ENCODE data around the gene SNX14. TPM values are rescaled to one million over a fixed set of nuclear protein-coding genes. Genes with fewer than 3 reads are reported as not detected.
"Not testable (repeated sequence)": the region's sequence is repeated elsewhere in the genome, so short reads cannot be mapped to it uniquely, and the experiment has no call there.

The SNX14 gene
- total and polyA plus RNA-seq, 4 donors = 118 to 235 (median 125) TPM

GRCh38 chr6:85568411-85568810, 25.2 kb downstream of the SNX14 start:
- Histone ChIP-seq H3K27me3 (ENCODE audit: control insufficient read depth, insufficient read depth, low read length) (no peaks in the 10 kb centered on the region), H3K36me3 (ENCODE audit: control insufficient read depth, insufficient read depth, low read length) (peaks cover 11% of the 10 kb centered on the region)
- no CpG with 5 or more reads among the region's 6 CpGs for WGBS (ENCODE audit: insufficient coverage)

GRCh38 chr6:85565736-85566135, 27.9 kb downstream of the SNX14 start:
- no CpG with 5 or more reads among the region's 1 CpG for WGBS (ENCODE audit: insufficient coverage)
- Histone ChIP-seq H3K4me3 (ENCODE audit: low read depth, low read length) (no peak overlapping the region), H3K9me3 (ENCODE audit: control insufficient read depth, insufficient read depth, low read length) (no peaks in the 10 kb centered on the region), H3K36me3 (ENCODE audit: control insufficient read depth, insufficient read depth, low read length) (peaks cover 12% of the 10 kb centered on the region), H3K27me3 (ENCODE audit: control insufficient read depth, insufficient read depth, low read length) (no peaks in the 10 kb centered on the region), H3K27ac (ENCODE audit: low read depth, low read length) (no peak overlapping the region), H3K4me1 (ENCODE audit: control insufficient read depth, insufficient read depth, low read length) (no peaks in the 10 kb centered on the region)
- no peak for DNase-seq (ENCODE audit: low read depth in 4 of 6, low spot score in 6 of 6)

More at GRCh38 chr6:85568411-85568810, 25.2 kb downstream of the SNX14 start:
- Histone ChIP-seq H3K9me3 (ENCODE audit: control insufficient read depth, insufficient read depth, low read length) (no peaks in the 10 kb centered on the region), H3K4me1 (ENCODE audit: control insufficient read depth, insufficient read depth, low read length) (no peaks in the 10 kb centered on the region), H3K4me3 (ENCODE audit: low read depth, low read length) (no peak overlapping the region), H3K27ac (ENCODE audit: low read depth, low read length) (no peak overlapping the region)
- DNase-seq (ENCODE audit: low read depth in 4 of 6, low spot score in 6 of 6) = no peak

GRCh38 chr6:85564223-85564622, 29.4 kb downstream of the SNX14 start:
- not testable (repeated sequence) for H3K4me1 ChIP-seq (ENCODE audit: control insufficient read depth, insufficient read depth, low read length); H3K27ac ChIP-seq (ENCODE audit: low read depth, low read length); DNase-seq (ENCODE audit: low read depth in 4 of 6, low spot score in 6 of 6); H3K4me3 ChIP-seq (ENCODE audit: low read depth, low read length); H3K9me3 ChIP-seq (ENCODE audit: control insufficient read depth, insufficient read depth, low read length); H3K27me3 ChIP-seq (ENCODE audit: control insufficient read depth, insufficient read depth, low read length)
- no CpG with 5 or more reads among the region's 2 CpGs for WGBS (ENCODE audit: insufficient coverage)
- H3K36me3 ChIP-seq (ENCODE audit: control insufficient read depth, insufficient read depth, low read length) = peaks cover 15% of the 10 kb centered on the region

GRCh38 chr6:85561750-85562357, 31.8 kb downstream of the SNX14 start:
- Histone ChIP-seq H3K27ac (ENCODE audit: low read depth, low read length) (no peak overlapping the region), H3K9me3 (ENCODE audit: control insufficient read depth, insufficient read depth, low read length) (no peaks in the 10 kb centered on the region), H3K27me3 (ENCODE audit: control insufficient read depth, insufficient read depth, low read length) (no peaks in the 10 kb centered on the region), H3K4me1 (ENCODE audit: control insufficient read depth, insufficient read depth, low read length) (no peaks in the 10 kb centered on the region), H3K4me3 (ENCODE audit: low read depth, low read length) (no peak overlapping the region), H3K36me3 (ENCODE audit: control insufficient read depth, insufficient read depth, low read length) (peaks cover 11% of the 10 kb centered on the region)
- DNase-seq (ENCODE audit: low read depth in 4 of 6, low spot score in 6 of 6) = no peak
- whole genome bisulfite sequencing (ENCODE audit: insufficient coverage) = no CpG with 5 or more reads among the region's 3 CpGs

GRCh38 chr6:85556992-85557668, 36.5 kb downstream of the SNX14 start:
- WGBS (ENCODE audit: insufficient coverage) = no CpG with 5 or more reads among the region's 3 CpGs
- no peaks in the 10 kb centered on the region for H3K27me3 ChIP-seq (ENCODE audit: control insufficient read depth, insufficient read depth, low read length)
- no peaks in the 10 kb centered on the region for H3K9me3 ChIP-seq (ENCODE audit: control insufficient read depth, insufficient read depth, low read length)
- no peak for DNase-seq (ENCODE audit: low read depth in 4 of 6, low spot score in 6 of 6)
- H3K4me1 ChIP-seq (ENCODE audit: control insufficient read depth, insufficient read depth, low read length) = no peaks in the 10 kb centered on the region
- H3K4me3 ChIP-seq (ENCODE audit: low read depth, low read length) = no peak overlapping the region
- no peak overlapping the region for H3K27ac ChIP-seq (ENCODE audit: low read depth, low read length)
- H3K36me3 ChIP-seq (ENCODE audit: control insufficient read depth, insufficient read depth, low read length) = peaks cover 10% of the 10 kb centered on the region

- H3K36me3 ChIP-seq (ENCODE audit: control insufficient read depth, insufficient read depth, low read length) = peaks cover 8% of the 10 kb centered on the region
- H3K4me1 ChIP-seq (ENCODE audit: control insufficient read depth, insufficient read depth, low read length) = no peaks in the 10 kb centered on the region
- H3K9me3 ChIP-seq (ENCODE audit: control insufficient read depth, insufficient read depth, low read length) = no peaks in the 10 kb centered on the region
- no peak for DNase-seq (ENCODE audit: low read depth in 4 of 6, low spot score in 6 of 6)
- no peak overlapping the region for H3K4me3 ChIP-seq (ENCODE audit: low read depth, low read length)
- no peak overlapping the region for H3K27ac ChIP-seq (ENCODE audit: low read depth, low read length)
- WGBS (ENCODE audit: insufficient coverage) = 80% methylated on average over 3 of the region's 3 CpGs
- H3K27me3 ChIP-seq (ENCODE audit: control insufficient read depth, insufficient read depth, low read length) = no peaks in the 10 kb centered on the region
Observed at GRCh38 chr6:85552652-85553051, 41.0 kb downstream of the SNX14 start.

GRCh38 chr6:85551264-85551663, 42.4 kb downstream of the SNX14 start:
- Histone ChIP-seq H3K36me3 (ENCODE audit: control insufficient read depth, insufficient read depth, low read length) (peaks cover 12% of the 10 kb centered on the region), H3K27me3 (ENCODE audit: control insufficient read depth, insufficient read depth, low read length) (no peaks in the 10 kb centered on the region), H3K27ac (ENCODE audit: low read depth, low read length) (no peak overlapping the region), H3K4me1 (ENCODE audit: control insufficient read depth, insufficient read depth, low read length) (no peaks in the 10 kb centered on the region), H3K4me3 (ENCODE audit: low read depth, low read length) (no peak overlapping the region), H3K9me3 (ENCODE audit: control insufficient read depth, insufficient read depth, low read length) (no peaks in the 10 kb centered on the region)
- DNase-seq (ENCODE audit: low read depth in 4 of 6, low spot score in 6 of 6) = no peak
- WGBS (ENCODE audit: insufficient coverage) = 88% methylated on average over 1 of the region's 1 CpG

GRCh38 chr6:85547719-85548118, 45.9 kb downstream of the SNX14 start:
- H3K36me3 ChIP-seq (ENCODE audit: control insufficient read depth, insufficient read depth, low read length) = peaks cover 15% of the 10 kb centered on the region
- H3K27ac ChIP-seq (ENCODE audit: low read depth, low read length) = no peak overlapping the region
- no peak overlapping the region for H3K4me3 ChIP-seq (ENCODE audit: low read depth, low read length)
- H3K27me3 ChIP-seq (ENCODE audit: control insufficient read depth, insufficient read depth, low read length) = no peaks in the 10 kb centered on the region
- no peak for DNase-seq (ENCODE audit: low read depth in 4 of 6, low spot score in 6 of 6)
- H3K4me1 ChIP-seq (ENCODE audit: control insufficient read depth, insufficient read depth, low read length) = no peaks in the 10 kb centered on the region
- H3K9me3 ChIP-seq (ENCODE audit: control insufficient read depth, insufficient read depth, low read length) = no peaks in the 10 kb centered on the region

GRCh38 chr6:85544776-85545175, 48.9 kb downstream of the SNX14 start:
- Histone ChIP-seq H3K4me1 (ENCODE audit: control insufficient read depth, insufficient read depth, low read length) (no peaks in the 10 kb centered on the region), H3K36me3 (ENCODE audit: control insufficient read depth, insufficient read depth, low read length) (peaks cover 17% of the 10 kb centered on the region), H3K27me3 (ENCODE audit: control insufficient read depth, insufficient read depth, low read length) (no peaks in the 10 kb centered on the region), H3K27ac (ENCODE audit: low read depth, low read length) (no peak overlapping the region), H3K4me3 (ENCODE audit: low read depth, low read length) (no peak overlapping the region), H3K9me3 (ENCODE audit: control insufficient read depth, insufficient read depth, low read length) (no peaks in the 10 kb centered on the region)
- no peak for DNase-seq (ENCODE audit: low read depth in 4 of 6, low spot score in 6 of 6)
- no CpG with 5 or more reads among the region's 1 CpG for WGBS (ENCODE audit: insufficient coverage)

- no peak overlapping the region for H3K4me3 ChIP-seq (ENCODE audit: low read depth, low read length)
- peak in 2 of 6 donors; percentile 7 to 41 for DNase-seq (ENCODE audit: low read depth in 4 of 6, low spot score in 6 of 6)
- no CpG with 5 or more reads among the region's 2 CpGs for WGBS (ENCODE audit: insufficient coverage)
- no peaks in the 10 kb centered on the region for H3K4me1 ChIP-seq (ENCODE audit: control insufficient read depth, insufficient read depth, low read length)
- no peaks in the 10 kb centered on the region for H3K9me3 ChIP-seq (ENCODE audit: control insufficient read depth, insufficient read depth, low read length)
- H3K36me3 ChIP-seq (ENCODE audit: control insufficient read depth, insufficient read depth, low read length) = peaks cover 5% of the 10 kb centered on the region
- H3K27ac ChIP-seq (ENCODE audit: low read depth, low read length) = no peak overlapping the region
- no peaks in the 10 kb centered on the region for H3K27me3 ChIP-seq (ENCODE audit: control insufficient read depth, insufficient read depth, low read length)
Observed at GRCh38 chr6:85537055-85537494, 56.6 kb downstream of the SNX14 start.
